ENCODE results near the gene RSPH10B2.
A peak's percentile ranks its signal among the peaks of the same experiment; 100 is the strongest.
"Not testable (repeated sequence)": the region's sequence is repeated elsewhere in the genome, so short reads cannot be mapped to it uniquely, and the experiment has no call there.

RSPH10B2 gene

GRCh38 chr7:6718124-6718523 lies 35.8 kb upstream of the RSPH10B2 start:
- TF ChIP-seq, protein P1, sequence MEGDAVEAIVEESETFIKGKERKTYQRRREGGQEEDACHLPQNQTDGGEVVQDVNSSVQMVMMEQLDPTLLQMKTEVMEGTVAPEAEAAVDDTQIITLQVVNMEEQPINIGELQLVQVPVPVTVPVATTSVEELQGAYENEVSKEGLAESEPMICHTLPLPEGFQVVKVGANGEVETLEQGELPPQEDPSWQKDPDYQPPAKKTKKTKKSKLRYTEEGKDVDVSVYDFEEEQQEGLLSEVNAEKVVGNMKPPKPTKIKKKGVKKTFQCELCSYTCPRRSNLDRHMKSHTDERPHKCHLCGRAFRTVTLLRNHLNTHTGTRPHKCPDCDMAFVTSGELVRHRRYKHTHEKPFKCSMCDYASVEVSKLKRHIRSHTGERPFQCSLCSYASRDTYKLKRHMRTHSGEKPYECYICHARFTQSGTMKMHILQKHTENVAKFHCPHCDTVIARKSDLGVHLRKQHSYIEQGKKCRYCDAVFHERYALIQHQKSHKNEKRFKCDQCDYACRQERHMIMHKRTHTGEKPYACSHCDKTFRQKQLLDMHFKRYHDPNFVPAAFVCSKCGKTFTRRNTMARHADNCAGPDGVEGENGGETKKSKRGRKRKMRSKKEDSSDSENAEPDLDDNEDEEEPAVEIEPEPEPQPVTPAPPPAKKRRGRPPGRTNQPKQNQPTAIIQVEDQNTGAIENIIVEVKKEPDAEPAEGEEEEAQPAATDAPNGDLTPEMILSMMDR (IDR thresholded peaks at IDR 0.05; ENCODE audit: low read depth, low read length), result peak; percentile 15
- DNase-seq (ENCODE audit: low read depth in 2 of 2), result no peak
- H3K4me3 ChIP-seq (replicated peaks in 1 of 2; ENCODE audit: low read depth in 2 of 2, low read length in 2 of 2), result no peak overlapping the region

DNA sequence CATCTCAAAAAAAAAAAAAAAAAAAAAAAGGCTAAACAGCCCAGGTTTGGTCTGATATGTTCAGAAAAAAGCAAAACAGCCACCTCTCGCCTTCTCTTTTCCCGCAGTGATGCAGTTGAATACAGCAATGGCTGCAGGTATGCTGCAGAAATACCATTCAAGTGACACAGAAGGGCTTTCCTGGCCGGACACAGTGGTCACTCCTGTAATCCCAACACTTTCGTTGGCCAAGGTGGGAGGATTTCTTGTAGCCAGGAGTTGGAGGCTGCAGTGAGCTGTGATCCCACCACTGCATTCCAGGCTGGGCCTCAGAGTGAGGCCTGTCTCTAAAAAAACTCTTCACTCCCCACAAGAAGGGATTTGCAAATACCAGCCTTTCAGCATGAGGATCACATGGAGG lies 29.6 kb upstream of the RSPH10B2 start:
- DNase-seq (ENCODE audit: low read depth in 2 of 2); H3K4me3 ChIP-seq (replicated peaks in 1 of 2; ENCODE audit: low read depth in 2 of 2, low read length in 2 of 2): not testable (repeated sequence)

GRCh38 chr7:6725003-6725402 lies 28.9 kb upstream of the RSPH10B2 start:
- TF ChIP-seq, protein P1 (IDR thresholded peaks at IDR 0.05; ENCODE audit: low read depth, low read length), result no peak
- no peak overlapping the region for H3K4me3 ChIP-seq (replicated peaks in 1 of 2; ENCODE audit: low read depth in 2 of 2, low read length in 2 of 2)
- DNase-seq (ENCODE audit: low read depth in 2 of 2), result no peak

DNA sequence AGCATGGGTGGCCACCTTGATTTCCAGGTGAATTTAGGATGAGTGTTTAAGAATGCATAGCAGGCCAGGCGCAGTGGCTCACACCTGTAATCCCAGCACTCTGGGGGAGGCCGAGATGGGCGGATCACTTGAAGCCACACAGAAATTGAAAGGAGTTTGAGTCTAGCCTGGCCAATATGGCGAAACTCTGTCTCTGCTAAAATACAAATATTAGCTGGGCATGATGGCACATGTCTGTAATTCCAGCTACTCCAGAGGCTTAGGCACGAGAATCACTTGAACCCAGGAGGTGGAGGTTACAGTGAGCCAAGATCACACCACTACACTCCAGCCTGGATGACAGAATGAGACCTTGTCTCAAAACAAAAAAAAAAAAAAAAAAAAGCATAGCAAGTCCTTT lies 27.6 kb upstream of the RSPH10B2 start:
- not testable (repeated sequence) for DNase-seq (ENCODE audit: low read depth in 2 of 2)

DNA sequence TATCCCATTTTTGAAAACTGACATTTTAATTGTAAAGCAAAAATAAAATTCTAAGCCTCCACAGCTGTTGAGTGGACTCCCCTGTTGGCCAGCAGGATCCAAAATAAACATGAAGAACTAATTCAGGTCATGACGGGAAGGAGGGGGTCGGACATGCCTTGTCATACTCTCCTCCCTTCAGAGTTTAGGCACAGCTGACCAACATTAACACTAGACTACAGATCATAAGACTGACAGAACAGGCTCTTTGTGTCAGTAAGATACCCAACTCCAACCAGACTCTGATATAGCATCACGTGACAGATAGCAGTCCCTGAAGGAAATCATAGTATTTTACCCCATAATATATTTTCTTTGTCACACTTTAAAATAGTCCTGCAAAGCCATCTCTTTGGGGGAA lies 26.2 kb upstream of the RSPH10B2 start:
- H3K4me3 ChIP-seq (replicated peaks in 1 of 2; ENCODE audit: low read depth in 2 of 2, low read length in 2 of 2), result no peak overlapping the region
- peak in 1 of 2 donors; percentile 8 for DNase-seq (ENCODE audit: low read depth in 2 of 2)
- TF ChIP-seq, protein P1 (IDR thresholded peaks at IDR 0.05; ENCODE audit: low read depth, low read length), result no peak

More for the DNA sequence above, 27.6 kb upstream of the RSPH10B2 start:
- not testable (repeated sequence) for H3K4me3 ChIP-seq (replicated peaks in 1 of 2; ENCODE audit: low read depth in 2 of 2, low read length in 2 of 2)

DNA sequence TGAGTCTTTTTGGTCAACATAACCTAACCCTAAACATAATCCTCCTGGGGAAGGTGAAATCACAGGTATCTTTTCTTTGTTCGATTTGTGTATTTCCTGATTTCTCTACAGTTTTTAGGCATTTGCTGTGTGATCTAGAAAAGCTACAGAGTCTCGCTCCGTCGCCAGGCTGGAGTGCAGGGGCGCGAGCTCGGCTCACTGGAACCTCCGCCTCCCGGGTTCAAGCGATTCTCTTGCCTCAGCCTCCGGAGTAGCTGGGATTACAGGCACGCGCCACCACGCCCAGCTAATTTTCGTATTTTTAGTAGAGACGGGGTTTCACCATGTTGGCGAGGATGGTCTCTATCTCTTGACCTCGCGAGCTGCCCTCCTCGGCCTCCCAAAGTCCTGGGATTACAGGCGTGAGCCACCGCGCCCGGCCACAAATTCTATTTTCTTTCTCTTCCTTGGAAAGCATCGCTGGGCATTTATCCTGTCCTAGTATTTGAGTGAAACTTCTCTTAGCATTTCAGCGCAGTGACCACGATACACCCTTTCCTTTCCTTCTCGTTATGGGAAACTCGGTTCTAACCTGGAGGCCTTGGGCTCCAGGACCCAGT lies 24.9 kb upstream of the RSPH10B2 start:
- H3K4me3 ChIP-seq (replicated peaks in 1 of 2; ENCODE audit: low read depth in 2 of 2, low read length in 2 of 2), result peak overlapping the region; percentile 81 to 86
- DNase-seq (ENCODE audit: low read depth in 2 of 2), result not testable (repeated sequence)

GRCh38 chr7:6729492-6730342 lies 24.2 kb upstream of the RSPH10B2 start:
- TF ChIP-seq, protein P1 (IDR thresholded peaks at IDR 0.05; ENCODE audit: low read depth, low read length), result no peak
- peak; percentile 92 to 96 for DNase-seq (ENCODE audit: low read depth in 2 of 2)
- H3K4me3 ChIP-seq (replicated peaks in 1 of 2; ENCODE audit: low read depth in 2 of 2, low read length in 2 of 2), result peak overlapping the region; percentile 81 to 86

DNA sequence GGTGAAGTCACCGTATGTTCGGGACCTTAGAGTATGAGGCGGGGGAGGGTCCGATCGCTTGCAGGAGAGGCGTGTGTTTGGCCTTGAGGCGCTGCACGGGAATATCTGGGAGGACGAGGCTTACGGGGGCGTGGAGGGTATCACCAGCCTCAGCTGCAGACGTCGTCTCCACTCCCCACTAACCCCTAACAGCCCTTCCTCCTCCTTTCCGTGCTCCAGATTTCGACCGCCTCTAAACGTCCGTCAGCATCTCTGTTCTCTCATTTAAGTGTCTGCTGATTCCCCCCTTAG lies 23.6 kb upstream of the RSPH10B2 start:
- DNase-seq (ENCODE audit: low read depth in 2 of 2), result peak in 1 of 2 donors; percentile 46
- TF ChIP-seq, protein P1 (IDR thresholded peaks at IDR 0.05; ENCODE audit: low read depth, low read length), result no peak
- peak overlapping the region; percentile 81 to 86 for H3K4me3 ChIP-seq (replicated peaks in 1 of 2; ENCODE audit: low read depth in 2 of 2, low read length in 2 of 2)

DNA sequence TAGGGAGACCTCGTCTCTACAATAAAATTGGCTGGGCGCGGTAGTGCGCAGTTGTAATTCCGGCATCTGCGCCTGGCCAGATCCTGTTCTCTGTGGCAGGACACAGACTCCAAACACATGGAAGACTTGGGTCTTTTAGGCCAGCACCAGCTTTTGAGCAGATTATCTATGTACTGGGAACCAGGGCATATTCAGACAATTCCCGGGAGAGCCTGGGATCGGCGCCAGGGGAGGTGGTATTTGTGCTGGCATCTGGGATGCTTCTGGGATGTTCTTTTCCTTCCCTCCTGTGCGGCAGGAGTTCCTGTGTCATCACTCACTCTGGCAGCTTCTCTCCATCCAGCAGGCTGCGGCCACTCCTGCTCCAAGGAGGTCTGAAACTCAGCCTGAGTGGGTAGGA lies 15.5 kb upstream of the RSPH10B2 start:
- not testable (repeated sequence) for H3K4me3 ChIP-seq (replicated peaks in 1 of 2; ENCODE audit: low read depth in 2 of 2, low read length in 2 of 2); DNase-seq (ENCODE audit: low read depth in 2 of 2)

DNA sequence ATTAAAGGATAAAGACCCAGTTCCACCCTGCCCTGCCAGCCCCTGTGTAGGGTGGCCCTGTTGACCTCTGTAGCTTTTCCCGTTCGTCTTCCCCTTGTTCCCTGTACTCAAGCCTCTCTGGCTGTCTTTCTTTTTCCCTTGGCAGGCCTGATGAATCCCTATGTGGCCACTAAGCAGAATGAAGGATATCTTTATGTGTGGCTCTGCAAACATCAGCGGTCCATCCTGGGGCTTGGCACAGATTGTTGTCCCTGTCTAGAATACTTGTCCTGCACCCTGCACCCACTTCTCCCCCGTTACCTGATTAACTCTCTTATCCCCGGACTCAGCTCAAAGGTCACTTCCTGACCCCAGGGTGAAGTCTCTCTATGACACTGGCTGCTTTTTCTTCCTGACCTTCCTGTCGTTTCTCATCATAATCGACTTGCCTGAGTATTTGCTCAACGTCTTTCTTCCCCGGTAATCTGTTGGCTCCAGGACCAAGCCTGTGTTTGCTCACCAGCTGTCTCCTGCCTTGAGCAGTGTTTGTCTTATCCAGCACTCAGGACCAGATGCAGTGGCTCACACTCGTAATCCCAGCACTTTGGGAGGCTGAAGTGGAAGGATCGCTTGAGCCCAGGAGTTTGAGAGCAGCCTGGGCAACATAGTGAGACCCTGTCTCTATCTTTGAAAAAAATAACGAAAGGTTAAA lies 9.3 kb upstream of the RSPH10B2 start:
- H3K4me3 ChIP-seq (replicated peaks in 1 of 2; ENCODE audit: low read depth in 2 of 2, low read length in 2 of 2); DNase-seq (ENCODE audit: low read depth in 2 of 2): not testable (repeated sequence)

DNA sequence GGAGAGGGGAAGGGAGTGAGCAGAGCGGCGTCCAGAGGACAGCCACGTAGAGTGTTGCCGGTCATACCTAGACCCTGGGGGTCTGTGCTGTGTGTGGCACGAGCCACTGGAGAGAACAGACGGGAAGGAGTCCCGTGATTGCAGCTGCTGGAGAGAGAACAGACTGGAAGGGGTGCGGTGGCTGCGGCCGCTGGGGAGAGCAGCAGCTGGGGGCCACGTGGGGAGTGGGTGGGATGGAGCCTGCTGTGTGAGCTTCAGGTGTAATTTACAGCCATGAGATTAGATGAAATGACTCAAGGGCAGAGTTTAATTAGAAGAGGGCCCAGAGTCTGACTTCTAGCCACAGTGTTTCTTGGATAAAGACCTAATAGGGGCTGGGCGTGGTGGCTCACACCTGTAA lies 4.6 kb upstream of the RSPH10B2 start:
- H3K4me3 ChIP-seq (replicated peaks in 1 of 2; ENCODE audit: low read depth in 2 of 2, low read length in 2 of 2); DNase-seq (ENCODE audit: low read depth in 2 of 2): not testable (repeated sequence)

GRCh38 chr7:6750173-6750572 lies 3.7 kb upstream of the RSPH10B2 start:
- H3K4me3 ChIP-seq (replicated peaks in 1 of 2; ENCODE audit: low read depth in 2 of 2, low read length in 2 of 2); DNase-seq (ENCODE audit: low read depth in 2 of 2): not testable (repeated sequence)
